IPS-15b (cell line): ENCODE data around the gene SLX4.

Source experiments
- H3K27me3 ChIP-seq: one replicate; pipeline ENCODE4 v1.6.1; 2013; ENCODE audit warnings: low read length; ENCODE audit not compliant: control insufficient read depth, insufficient read depth
- H3K36me3 ChIP-seq: one replicate; pipeline ENCODE4 v1.6.1; 2013; ENCODE audit warnings: low read length; ENCODE audit not compliant: control insufficient read depth, insufficient read depth
- H3K4me1 ChIP-seq: one replicate; pipeline ENCODE4 v1.6.1; 2013; ENCODE audit warnings: mild to moderate bottlenecking, low read length; ENCODE audit not compliant: control insufficient read depth, insufficient read depth
- H3K4me3 ChIP-seq: one replicate; pipeline ENCODE4 v1.5.1; 2013; ENCODE audit warnings: low read depth, low read length
- H3K9ac ChIP-seq: one replicate; pipeline ENCODE4 v1.6.1; 2013; ENCODE audit warnings: low read depth, mild to moderate bottlenecking, low read length
- H3K9me3 ChIP-seq: one replicate; pipeline ENCODE4 v1.6.1; 2013; ENCODE audit warnings: mild to moderate bottlenecking, low read length; ENCODE audit not compliant: control insufficient read depth, insufficient read depth

SLX4 gene

DNA sequence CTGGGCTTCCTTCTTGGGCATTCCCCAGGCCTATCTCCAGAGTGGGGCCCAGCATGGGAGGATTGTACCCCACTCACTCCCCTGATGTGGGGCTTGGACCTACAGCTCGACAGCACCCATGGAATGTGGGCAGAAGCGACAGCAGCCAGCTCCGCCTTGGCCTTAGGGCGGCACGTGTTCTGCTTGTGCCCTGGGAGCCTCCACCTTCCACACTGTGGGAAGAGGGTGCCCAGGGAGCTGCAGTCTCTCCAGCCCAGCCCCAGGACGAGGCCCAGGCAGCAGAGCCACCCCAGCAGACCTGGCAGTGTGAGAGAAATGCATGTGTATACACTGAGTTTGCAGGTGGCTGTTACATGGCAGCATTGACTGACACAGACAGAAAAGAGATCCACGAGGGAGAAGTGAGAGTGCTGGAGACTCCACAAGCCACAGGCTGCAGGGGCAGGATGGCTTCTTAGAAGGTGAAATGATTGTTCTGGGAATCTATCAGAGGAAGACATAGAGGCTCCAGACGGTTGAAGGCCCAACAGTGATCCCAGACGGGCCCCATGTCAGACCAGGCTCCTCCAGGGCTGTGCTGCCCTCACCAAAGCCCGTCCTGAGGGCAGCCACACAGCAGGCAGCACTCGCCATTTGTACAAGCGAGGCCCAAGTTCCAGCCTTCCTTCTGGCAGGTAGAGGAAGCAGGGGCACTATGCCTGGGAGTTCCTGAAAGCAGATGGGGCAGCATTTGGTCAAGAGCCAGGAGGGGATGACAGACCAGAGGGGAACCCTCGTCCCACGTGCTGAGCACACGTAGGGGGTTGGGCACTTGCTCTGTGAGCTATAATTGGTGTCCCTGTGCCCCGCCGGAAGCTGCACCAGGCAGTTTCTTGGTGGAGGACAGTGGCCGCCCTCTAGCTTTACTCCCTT lies 40.3 kb upstream of the SLX4 start:
- Histone ChIP-seq H3K27me3 (no peaks in the 10 kb centered on the region), H3K36me3 (peaks cover 29% of the 10 kb centered on the region), H3K4me3 (no peak overlapping the region), H3K4me1 (peaks cover 5% of the 10 kb centered on the region), H3K9me3 (no peaks in the 10 kb centered on the region), H3K9ac (no peak overlapping the region)

DNA sequence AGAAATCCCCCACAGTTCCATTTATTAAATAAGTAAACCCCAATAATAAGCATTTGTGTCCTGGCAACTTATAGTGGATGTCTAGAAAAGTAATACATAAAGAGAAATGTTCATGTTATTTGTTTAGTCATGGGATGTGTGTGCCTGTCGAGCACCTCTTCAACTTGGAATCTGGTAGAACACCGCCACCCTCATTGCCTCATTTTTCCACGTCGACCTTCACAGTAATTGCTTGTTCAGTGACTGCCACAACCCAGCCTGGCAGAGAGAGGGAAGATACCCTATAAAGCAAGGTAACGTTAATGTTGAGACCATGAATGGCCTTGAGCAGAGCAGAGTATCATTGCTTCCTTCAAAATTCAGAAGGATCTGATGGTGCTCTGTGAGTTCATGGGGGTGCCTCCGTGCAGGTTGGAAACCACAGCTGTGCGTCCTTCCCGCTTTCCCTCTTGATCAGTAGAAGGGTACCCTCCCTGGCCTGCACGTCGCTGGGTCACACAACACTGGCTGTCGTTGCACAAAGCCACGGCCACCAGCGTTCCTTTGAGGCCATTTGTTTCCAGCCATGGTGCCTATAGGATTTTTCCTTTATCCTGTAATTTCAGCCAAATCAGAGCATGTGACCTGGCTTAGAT lies 39.3 kb upstream of the SLX4 start:
- Histone ChIP-seq H3K27me3 (no peaks in the 10 kb centered on the region), H3K9me3 (no peaks in the 10 kb centered on the region), H3K4me1 (peaks cover 9% of the 10 kb centered on the region), H3K4me3 (no peak overlapping the region), H3K36me3 (peaks cover 22% of the 10 kb centered on the region), H3K9ac (no peak overlapping the region)

DNA sequence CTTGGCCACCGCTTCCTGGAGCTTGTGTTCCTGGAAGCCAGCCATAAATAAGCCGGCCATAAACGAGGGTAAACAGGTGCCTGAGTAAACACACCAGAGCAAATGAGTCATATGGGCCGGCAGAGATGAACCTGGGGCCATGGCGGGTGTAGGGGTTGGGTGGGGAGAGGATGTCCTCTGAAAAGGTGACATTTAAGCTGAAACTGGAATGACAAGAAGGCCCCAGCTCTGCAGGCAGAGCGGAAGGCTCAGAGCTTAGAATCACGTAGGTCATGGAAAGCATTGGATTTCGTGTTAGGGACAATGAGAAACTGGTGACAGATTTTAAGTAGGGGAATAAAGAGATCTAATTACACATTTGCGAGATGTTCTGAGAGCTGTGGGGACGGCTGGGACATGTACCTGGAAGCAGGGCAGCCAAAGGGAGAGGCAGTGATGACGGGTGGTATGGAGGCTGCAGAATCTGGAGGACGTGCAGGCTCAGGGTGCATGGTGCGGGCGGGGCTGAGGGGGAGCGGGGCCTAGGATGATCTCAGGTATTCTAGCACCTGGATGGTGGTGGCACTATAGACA lies 35.0 kb upstream of the SLX4 start:
- no peaks in the 10 kb centered on the region for H3K27me3 ChIP-seq
- peaks cover 7% of the 10 kb centered on the region for H3K4me1 ChIP-seq
- no peaks in the 10 kb centered on the region for H3K9me3 ChIP-seq
- H3K9ac ChIP-seq: no peak overlapping the region
- H3K4me3 ChIP-seq: no peak overlapping the region
- H3K36me3 ChIP-seq: peaks cover 4% of the 10 kb centered on the region

DNA sequence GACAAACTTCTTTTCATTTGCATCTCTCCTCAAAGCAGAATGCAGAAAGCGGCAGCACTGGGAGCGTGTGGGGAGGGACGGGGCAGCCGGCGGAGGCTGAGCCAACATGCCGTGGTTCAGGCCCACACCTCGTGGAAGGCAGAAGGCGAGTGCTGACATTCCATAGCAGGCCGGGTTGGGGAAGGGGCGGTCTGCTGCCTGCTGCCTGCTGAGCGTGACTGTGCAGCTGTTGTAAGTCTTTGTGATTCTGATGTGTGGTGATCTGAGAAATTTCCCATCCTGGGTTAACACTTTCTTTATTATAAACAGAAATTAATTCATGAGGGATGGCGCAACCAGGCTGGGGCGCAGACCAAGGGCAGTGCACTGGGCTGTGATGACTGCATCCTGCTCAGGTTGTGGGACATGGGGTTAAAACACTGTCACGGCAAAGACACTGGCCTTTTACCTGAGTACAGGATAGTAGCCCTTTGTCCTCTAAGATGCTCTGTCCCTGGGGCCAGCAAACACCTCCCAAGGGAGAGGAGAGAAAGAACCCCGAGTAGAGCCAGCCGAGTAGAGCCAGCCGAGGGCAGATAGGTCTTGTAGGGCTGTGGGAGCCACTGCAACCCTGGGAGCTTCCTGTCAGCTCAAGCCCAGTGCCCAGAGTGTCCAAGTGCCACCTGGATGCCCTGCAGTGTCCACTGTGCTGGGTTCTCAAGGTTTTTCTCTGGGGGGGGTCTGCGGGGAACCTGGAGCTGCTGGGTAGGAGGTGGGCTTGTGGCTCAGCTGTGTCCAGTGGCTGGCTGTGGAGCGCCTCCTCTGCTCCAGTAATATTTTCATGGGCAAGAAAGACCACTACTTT lies 34.3 kb upstream of the SLX4 start:
- Histone ChIP-seq H3K36me3 (peaks cover 2% of the 10 kb centered on the region), H3K4me1 (peaks cover 7% of the 10 kb centered on the region), H3K9me3 (no peaks in the 10 kb centered on the region), H3K4me3 (no peak overlapping the region), H3K9ac (no peak overlapping the region), H3K27me3 (no peaks in the 10 kb centered on the region)

DNA sequence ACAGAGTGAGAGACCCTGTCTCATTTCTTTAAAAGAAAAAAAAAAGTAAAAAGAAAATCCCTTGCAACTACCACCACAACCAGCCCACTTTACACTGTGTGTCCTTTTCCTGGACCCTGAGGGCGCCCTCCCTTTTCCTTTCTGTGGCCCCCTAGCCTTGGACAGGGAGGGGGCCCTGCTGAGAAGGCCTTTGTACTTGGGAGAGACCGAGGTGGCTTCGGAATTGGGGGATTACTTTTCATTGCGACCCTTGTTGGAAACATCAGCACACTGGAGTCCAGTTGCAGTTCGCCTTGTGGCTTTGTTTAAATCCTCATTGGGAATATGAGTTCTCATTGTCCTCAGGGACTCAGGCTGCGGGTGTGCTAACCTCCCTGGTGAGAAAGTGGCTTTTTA lies 33.7 kb upstream of the SLX4 start:
- no peak overlapping the region for H3K9ac ChIP-seq
- H3K36me3 ChIP-seq: peaks cover 2% of the 10 kb centered on the region
- H3K4me3 ChIP-seq: no peak overlapping the region
- H3K27me3 ChIP-seq: no peaks in the 10 kb centered on the region
- peaks cover 7% of the 10 kb centered on the region for H3K4me1 ChIP-seq
- no peaks in the 10 kb centered on the region for H3K9me3 ChIP-seq

DNA sequence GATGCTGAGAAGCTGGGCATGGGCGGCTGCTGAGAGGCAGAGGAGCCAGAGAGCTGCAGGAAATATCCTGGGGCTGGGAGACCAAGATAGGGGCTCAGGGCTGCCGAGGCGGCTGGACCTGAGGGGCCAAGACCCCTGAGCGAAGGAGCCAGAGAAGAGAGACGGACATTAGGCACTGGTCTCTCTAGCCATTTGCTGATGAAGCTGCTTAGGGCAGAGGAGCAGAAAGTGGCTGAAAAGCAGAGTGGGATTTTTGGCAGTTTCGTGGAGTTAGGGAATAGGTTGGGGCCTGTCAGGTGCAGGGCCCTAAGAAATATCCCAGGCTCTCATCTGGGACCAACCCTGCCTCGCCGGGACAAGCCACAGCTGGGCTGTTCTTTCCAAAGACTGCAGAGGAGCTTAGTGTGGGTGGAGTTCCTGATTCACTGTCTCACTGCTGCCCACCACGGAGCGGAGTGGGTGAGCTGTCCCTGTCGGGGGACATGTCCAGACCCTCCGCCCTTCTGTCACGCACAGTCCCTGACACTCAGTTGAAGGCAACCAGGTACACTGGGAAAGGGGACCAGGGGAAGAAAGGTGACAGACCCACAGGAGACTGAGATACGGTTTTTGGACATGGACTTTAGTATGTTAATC lies 31.8 kb upstream of the SLX4 start:
- no peaks in the 10 kb centered on the region for H3K9me3 ChIP-seq
- no peak overlapping the region for H3K4me3 ChIP-seq
- peaks cover 2% of the 10 kb centered on the region for H3K36me3 ChIP-seq
- no peak overlapping the region for H3K9ac ChIP-seq
- H3K27me3 ChIP-seq: no peaks in the 10 kb centered on the region
- peaks cover 7% of the 10 kb centered on the region for H3K4me1 ChIP-seq

DNA sequence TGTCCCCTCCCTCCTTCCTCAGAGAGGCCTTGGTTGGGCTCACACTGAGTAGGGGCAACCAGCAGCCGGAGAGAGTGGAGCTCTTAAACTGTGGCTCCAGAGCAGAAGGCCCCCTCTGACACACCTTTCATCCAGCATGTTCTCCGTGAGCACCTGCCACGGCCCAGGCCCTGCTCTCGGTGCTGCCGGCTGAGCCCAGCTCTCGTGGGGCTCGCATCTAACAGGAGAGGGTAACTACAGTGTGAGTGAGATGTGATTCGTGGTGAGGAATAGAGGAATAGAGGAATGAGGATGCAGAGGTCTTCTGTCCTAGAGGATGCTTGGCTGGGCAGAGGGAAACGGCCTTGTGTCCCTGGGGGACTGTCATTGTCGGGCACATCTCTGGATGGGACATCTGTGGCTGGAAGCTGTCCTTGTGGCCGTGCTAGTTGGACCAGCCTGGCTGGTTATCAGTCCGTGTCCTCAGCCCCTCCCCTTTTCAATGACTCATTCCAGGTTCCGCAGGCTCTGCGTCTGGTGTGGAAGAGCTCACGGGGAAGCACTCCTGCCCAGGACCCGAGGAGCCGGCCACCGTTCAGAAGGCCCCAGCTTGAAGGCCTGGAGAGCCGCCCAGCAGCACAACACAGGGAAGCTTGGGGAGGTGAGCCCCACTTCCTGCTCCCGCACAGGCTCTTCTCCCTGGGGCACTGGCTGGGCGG lies 31.1 kb upstream of the SLX4 start:
- Histone ChIP-seq H3K4me1 (peaks cover 9% of the 10 kb centered on the region), H3K27me3 (no peaks in the 10 kb centered on the region), H3K36me3 (peaks cover 2% of the 10 kb centered on the region), H3K4me3 (no peak overlapping the region), H3K9ac (no peak overlapping the region), H3K9me3 (no peaks in the 10 kb centered on the region)

DNA sequence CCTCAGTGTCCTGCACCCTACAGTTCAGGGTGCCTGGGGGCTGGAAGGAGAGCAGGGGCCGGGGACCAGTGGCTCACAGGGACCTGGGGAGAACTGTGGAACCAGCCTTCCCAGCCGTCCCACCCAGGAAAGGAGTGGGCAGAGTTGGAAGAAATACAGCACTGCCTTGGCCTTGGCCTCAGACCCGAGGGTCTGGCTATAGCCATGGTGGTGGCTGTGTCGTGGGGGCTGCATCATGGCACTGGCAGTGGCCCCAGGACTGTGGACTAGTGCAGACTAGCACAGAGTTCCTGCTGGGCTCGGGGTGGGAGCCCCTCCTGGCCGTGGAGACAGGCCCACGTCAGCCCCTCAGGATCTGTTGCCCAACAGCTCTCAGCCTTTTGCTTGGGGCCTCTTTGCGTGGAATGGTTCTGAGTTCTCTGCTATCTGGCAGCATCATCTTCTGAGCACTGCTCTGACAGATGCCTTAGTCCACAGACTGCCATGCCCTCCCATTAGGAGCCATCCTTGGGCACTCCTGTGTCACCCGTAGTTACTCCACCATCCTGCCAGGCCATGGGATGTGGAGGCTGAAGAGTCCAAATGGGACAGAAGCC lies 30.5 kb upstream of the SLX4 start:
- H3K9me3 ChIP-seq: no peaks in the 10 kb centered on the region
- H3K4me3 ChIP-seq: no peak overlapping the region
- H3K4me1 ChIP-seq: peaks cover 14% of the 10 kb centered on the region
- H3K27me3 ChIP-seq: no peaks in the 10 kb centered on the region
- H3K9ac ChIP-seq: no peak overlapping the region
- peaks cover 2% of the 10 kb centered on the region for H3K36me3 ChIP-seq

DNA sequence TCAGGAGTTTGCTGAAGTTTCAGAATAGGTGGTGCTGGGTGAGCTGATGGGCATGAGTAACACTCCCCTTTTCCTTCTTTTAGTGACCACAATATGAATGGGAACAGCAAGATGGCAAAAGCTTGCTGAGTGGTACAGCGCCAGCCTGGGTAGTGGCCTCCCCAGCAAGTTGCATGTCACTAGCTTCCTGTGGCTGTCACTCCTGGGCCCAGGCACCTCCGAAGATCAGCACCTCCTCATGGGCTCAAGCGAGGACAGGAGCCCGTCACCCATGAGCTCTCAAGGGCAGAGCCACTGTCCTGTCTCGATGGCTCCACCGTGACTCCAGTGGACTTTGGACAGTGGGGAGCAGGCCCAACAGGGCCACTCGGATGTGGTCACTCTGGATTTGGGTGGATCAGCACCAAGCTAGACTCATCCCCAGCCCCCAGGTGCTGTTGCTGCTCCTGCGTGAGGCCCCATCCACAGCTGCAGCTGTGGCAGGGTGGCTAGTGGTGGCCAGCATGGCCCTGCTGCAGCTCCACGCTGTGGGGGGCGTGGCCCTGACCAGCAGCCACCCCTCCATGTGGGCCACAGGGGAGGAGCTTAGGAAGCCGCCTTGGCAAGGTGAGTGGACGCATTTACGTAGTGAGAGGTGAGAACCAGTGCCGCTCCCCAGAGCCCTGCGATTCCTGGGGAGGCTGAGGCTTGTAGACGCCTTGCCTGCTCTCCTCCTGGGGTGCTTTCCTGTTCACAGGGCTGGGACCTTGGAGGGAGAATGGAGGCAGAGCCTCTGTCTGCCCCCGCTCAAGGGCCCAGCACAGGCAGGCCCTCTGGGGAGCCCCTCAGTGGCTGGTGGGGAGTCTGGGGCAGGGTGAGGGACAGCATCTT lies 29.5 kb upstream of the SLX4 start:
- H3K9me3 ChIP-seq: no peaks in the 10 kb centered on the region
- peaks cover 11% of the 10 kb centered on the region for H3K4me1 ChIP-seq
- no peaks in the 10 kb centered on the region for H3K27me3 ChIP-seq
- no peak overlapping the region for H3K9ac ChIP-seq
- peaks cover 2% of the 10 kb centered on the region for H3K36me3 ChIP-seq
- H3K4me3 ChIP-seq: no peak overlapping the region

DNA sequence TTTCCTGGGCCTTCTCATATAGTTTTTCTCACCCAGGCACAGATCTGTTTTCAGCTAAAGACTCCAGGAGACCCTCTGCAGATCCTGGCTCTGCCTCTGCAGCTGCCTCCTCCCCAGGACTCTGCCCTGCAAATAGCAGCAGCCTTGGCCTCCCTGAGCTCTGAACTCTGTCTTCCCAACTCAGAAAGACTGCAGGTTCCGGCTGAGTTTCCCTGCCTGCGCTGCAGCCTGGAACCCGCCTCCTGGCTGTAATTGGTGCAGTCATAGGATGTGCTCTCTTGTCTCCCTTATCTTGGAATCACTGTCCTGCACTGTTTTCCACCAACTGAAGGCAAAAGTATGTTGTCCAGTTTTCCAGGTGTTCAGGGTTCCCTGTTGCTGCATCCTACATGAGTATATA lies 28.8 kb upstream of the SLX4 start:
- Histone ChIP-seq H3K9me3 (no peaks in the 10 kb centered on the region), H3K4me3 (no peak overlapping the region), H3K36me3 (peaks cover 2% of the 10 kb centered on the region), H3K9ac (no peak overlapping the region), H3K4me1 (peaks cover 9% of the 10 kb centered on the region), H3K27me3 (no peaks in the 10 kb centered on the region)
